Hematopoietic multipotent progenitor cell treated with erythropoietin and hydrocortisone succinate and interleukin-3 and kit ligand, for 6 days (in vitro differentiated cells): ENCODE measurements around the gene IFI27L2.
"Not testable (repeated sequence)": the region's sequence is repeated elsewhere in the genome, so short reads cannot be mapped to it uniquely, and the experiment has no call there.

ENCODE experiments used
- DNase-seq: peaks from one replicate; pipeline ENCODE4 v3.0.0-alpha.2; 2015

IFI27L2 gene, protein sequence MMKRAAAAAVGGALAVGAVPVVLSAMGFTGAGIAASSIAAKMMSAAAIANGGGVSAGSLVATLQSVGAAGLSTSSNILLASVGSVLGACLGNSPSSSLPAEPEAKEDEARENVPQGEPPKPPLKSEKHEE

DNA sequence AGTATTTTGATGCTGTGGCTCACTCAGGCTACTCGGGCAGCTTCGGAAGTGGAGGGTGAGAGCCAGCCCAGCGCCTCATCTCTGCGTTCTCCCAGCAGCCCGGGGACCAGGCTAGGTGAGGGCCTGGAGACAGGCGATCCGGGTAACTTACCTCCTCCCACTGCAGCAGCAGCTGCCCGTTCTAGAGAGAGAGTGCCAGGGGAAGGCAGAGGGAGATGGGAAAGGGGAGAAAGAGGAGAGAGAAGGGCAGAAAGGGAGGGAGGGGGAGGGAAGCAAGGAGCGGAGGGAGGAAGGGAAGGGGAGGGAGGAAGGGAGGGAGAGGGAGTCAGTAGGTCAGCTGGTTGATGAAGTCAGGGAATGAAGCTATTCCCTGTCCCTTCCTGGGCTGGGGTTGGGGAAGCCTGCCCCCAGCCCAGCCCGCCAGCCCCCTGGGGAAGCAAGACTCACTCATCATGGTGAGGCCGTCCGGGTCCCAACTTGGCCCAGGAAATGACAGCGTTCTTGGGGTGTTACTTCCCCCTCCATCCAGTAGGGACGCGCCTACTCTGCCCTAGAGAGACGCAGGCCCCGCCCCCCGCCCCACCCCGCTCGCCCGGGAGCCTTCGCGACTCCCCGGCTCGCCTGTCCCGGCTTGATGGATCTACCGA, at the start of gene IFI27L2:
TSS of gene IFI27L2 (minus strand) at position 494 of the 647 bp plus-strand sequence. CDS start at position 454, 40 bp downstream.
- DNase-seq: peak; percentile 87

DNA sequence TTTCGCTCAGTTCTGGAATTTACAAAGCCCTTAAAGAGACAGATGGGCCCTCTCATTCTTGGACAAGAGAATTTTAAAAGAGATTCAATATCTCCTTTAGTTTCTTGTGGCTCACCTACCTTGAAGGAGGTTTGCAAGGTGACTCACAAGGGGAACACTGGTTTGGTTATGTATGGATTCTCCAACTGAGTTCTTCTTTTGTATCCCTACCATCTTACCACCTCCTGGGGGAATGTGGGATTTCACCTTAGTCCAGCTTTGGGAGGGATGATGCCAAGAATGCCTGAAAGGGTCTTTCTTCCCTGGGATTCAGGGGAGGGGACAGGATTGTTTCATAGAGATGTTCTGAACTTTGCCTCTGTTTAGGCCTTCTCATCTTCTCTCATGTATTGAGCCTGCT, 48.4 kb upstream of the IFI27L2 start:
- no peak for DNase-seq

DNA sequence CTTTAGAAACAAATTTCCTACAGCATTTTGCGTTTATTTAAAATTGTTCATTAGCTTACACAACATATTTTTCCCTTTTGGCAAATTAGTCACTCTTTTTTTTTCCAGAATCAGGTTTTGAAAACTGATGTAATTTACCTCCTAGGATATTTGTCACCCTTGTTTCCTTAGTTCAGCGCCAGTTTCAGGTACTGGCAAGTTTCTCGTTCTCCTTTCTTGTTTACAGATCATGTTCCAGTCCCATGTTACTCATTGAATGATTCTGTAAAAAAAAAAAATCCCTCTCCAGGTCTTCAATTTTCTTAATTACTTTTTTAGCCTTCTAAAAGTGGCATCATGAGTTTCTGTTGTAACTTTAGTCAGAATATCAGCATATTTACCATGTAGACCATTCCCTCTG, 47.4 kb upstream of the IFI27L2 start:
- no peak for DNase-seq

DNA sequence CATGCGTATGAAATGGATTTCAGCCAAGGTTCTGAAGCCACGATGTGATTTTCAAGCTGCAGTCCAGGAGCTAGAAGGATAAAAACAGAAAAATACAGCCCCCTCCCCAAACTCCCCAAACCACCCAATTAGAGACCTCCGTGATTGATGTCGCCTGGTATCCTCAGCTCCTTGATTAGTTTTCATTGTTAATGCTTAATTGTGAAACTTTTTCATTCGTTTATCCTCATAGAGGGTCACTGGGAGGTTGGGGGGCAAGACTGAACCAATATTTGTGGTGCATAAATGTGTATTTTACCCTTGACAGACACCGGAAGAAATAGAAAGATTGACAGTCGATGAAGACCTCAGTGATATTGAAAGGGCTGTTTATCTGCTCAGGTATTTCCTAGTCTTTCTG, 46.3 kb upstream of the IFI27L2 start:
- no peak for DNase-seq

DNA sequence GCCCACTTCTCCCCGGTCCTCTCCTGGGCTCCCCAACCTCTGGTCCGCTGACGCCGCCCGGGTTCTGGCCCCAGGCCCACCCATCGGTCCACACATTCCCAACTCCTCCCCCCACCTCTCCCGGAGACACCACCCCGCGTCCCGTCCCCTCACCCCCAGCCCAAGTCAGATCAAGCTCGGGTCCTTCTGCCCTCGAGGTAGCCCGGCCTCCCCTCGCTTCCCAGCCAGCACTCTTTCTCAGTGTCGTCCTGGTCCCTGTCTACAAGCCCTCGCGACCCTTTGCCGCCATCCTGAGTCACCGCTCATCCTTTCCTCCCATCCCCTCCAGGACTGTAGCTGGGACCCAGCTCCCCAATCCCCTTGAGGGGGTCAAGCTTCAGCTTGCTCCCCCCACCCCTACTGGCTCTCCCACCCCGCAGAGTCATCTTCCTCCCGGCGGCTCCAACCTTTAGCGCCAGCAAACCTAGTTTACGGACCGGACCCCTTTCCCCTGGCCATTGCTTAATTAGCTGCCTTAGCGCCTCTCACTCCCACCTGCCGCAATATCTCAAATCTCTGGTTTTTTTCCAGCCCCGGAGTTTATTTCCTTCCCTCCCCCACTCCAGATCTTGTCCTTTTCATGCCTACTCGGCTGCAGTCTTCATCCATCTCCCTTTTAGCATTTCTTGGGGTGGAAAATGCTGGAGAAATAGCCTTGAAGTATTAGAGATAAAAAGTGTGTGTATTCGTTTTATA, 45.8 kb upstream of the IFI27L2 start:
- DNase-seq: no peak

DNA sequence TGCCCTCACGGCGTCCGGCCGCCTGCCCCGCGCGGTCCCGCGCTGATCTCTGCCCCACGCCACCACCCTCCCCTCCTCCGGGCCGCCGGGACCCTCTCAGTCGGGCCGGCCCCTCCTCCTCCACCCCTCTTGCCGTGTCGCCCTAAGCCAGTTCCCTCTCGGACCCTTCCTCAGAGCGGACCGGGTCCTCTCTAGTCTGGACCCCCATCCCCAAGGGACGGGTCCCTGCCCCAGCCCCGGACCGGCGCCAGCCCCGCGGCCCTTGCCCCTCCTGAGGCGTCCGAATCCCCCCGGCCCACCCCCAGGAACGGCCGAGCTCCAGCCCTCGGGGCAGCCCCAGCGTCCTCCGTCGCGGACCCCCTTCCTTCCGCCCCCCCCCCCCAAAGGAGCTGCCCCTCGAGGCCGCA, 45.2 kb upstream of the IFI27L2 start:
- no peak for DNase-seq

DNA sequence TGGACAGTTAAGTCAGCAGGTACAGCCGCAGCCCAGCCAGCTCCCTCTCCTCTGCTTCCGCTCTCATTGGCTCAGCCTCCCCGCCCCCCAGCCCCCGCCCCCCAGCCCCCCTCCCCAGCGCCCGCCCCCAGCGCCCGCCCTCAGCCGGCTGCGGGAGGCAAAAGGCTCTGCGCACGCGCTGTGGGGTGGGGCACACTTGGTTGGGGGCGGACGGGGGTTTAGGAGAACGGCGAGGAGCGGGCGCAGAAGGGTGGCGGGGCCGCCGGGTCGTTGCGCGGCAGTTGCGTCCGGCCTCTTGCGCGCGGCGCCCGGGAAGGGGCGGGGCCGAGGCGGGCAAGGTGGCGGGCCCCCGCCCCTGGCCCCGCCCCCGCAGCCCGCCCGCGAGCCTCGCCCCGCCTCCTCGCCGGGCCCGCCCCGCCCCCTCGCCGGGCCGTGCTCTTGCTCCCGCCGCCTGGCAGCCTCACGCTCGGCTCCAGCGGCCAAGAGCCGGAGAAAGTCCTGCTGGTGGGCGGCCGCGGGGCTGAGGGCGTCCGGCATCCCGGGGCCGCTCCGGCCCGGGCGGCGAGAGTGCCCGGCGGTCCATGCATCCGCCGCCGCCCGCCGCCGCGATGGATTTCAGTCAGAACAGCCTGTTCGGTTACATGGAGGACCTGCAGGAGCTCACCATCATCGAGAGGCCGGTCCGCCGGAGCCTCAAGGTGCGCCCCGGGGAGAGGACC, 44.6 kb upstream of the IFI27L2 start, which contains the start of gene PPP4R4:
TSS of gene PPP4R4 (plus strand) at position 438 of the 719 bp plus-strand sequence. CDS start at position 582, 144 bp downstream.
- peak; percentile 89 for DNase-seq

DNA sequence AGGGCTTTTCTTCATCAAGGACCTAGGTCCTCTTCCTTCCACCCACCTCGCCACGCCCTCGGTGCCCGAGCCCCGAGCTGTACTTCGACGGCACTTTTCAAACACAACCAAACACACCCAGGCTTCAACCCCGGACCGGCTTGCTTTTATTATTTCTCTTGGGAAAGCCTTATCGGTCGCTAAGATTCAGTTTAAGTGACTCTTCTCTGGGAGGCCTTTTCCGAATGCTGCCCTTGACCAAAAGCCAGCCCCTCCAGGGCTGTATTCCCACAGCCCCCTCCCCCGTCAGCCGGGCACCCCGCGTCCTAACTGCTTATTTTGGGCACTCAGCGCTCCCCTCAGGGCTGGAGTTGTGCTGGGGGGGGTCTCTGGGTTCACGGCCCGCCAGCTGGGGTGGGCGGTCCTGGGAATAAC, 44.1 kb upstream of the IFI27L2 start:
- DNase-seq: peak; percentile 33

DNA sequence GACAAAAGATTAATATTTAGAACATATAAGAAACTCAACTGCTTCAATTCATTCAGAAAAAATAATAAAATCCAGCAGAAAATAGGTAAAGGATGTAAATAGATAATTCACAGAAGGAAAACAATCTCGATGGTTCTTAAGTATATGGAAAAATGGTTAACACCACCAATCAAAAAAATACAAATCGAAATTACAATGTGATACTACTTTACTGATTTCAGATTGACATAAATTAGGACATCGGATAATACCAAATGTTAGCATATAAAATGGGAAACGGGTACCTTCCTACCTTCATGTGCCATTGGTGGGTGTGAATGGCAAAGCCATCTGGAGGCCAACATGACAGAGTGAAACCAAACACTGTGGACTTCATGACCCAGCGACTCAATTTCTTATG, 43.1 kb upstream of the IFI27L2 start:
- DNase-seq: no peak

DNA sequence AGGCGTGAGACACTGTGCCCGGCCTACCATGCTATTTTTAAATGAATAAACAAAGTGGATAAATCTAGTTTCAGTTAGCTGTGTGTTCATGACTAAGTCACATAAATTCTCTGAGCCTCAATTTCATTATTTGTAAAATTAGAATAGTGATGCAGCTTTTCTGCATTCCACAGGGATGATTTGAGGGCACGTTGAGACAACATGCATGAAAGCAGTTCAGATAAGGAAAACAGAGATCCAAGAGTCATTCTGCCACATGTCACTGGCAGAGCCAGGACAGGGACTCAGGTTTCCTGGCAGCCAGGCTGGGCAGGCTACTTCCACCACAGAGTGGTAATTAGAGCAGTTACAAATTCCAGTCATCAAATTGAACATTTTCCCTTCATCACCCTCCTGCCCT, 41.8 kb upstream of the IFI27L2 start:
- DNase-seq: no peak

DNA sequence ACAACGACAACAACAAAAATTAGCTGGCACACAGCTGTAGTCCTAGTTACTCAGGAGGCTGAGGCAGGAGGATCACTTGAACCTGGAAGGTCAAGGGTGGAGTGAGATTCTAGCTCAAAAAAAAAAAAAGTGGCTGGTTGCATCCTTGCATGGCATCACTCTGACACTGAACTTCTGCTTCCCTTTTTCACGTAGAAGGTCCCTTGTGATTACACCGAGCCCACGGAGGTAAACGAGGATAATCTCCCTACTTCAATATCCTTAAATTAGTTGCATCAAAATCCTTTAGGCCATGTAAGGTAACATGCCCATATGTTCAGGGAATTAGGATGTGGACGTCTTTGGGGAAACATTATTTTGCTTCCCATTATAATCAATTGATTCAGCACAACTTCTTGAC, 40.7 kb upstream of the IFI27L2 start:
- no peak for DNase-seq

DNA sequence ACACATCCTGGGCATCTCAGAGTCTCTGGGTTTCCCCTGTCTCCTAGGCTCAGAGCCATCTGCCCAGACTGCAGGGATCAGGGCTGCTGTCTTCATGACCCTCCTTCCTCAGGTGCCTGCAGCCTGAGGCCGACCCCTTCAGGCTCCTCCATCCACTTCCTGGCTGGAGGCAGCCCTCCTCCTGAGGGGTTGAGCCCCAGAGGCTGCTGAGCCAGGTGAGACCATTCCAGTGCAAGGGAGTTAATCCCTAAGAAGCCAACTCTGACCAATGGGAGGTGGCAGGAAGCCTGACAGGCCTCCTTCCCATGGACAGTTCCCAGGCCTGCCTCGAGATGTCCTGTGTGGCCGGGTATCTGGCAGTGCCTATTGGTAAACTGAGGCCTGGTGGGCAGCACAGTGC, 36.3 kb upstream of the IFI27L2 start:
- DNase-seq: no peak

DNA sequence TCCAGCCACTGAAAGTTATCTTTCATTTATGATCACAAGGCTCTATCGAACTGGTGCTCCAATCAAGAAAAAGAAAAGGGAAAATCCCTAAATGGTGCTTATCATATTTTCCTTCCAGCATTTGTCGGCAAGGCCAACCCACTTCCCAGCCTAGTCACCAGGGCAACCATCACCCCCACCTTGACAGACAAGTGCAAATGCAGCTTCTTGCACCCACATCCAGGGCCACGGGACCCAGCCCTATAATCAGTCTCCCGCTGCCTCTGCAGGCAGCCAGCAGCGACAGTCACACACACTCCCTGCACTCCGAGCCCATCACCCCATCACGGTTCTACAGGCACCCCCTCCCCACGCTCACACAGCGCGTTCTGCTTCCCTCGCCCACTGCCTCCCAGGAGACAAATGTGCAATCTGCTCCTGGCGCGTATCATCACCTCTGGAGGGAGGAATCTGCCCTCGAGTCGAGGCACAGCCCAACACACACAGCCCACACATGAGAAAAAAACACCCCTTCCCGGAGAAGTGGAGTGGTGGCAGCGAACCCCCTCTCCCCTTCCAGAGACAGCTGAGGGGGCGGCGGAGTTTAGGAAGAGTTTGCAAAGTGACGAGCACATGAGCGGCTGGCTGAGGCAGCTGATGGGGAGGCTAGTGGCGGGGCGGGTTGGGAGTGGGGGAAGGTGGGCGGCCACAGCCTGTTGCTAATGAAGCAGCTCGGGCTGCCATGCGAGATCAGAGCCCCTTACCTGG, 35.5 kb upstream of the IFI27L2 start:
- no peak for DNase-seq

DNA sequence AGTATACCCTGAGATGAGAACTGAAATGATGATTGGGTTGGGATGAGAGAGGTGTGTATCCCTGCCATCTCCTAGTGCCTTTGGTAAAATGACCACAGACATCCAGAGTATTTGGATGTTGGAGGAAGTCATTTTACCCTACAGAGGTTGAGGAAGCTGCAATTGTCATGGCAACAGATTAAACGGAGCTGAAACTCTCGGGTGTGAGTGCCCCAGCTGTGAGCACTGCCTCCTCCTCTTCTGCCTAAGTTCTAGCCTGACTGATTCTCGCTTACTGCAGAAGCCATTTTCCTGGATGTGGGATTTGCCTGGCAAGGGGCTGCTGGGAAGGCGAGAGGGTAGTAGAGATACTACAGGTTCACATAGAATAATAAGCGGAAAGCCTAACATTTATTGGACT, 34.4 kb upstream of the IFI27L2 start:
- DNase-seq: no peak

DNA sequence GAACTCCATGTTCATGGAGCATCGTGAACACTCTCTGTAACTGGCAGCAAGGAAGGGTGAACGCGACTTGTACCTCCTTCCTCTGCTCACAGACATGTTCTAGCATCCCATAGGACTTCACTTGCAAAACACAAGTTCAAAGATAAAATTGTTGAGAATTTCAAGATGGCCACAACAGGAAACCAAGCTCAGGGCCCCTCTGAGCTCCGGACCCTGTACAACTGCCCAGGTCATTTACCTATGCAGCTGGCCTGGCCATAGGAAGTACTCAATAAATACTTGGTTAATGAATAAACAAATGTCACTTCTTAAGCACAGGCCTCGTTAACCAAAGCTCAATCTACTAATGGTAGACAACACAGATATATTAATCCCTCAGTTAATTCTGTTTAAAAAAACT, 33.1 kb upstream of the IFI27L2 start:
- DNase-seq: no peak

DNA sequence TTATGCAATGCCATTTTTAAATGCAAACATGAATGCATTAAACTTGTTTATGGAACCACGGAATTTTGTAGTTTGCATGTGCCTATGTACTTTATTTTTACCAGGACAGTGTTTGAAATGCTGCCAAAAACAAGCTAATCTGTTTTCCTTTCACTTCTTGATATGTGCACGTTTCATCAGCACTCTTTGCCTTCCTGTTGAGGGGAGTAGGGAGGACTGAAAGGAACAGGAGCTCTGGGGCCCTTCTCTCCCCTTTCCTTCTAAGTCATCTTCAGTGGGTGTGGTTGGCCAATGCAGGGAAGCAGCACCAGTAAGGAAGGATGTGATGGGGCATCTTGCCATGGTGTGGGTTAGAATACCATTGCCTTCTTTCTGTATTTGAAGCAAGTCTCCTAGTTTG, 32.6 kb upstream of the IFI27L2 start:
- DNase-seq: peak; percentile 22

DNA sequence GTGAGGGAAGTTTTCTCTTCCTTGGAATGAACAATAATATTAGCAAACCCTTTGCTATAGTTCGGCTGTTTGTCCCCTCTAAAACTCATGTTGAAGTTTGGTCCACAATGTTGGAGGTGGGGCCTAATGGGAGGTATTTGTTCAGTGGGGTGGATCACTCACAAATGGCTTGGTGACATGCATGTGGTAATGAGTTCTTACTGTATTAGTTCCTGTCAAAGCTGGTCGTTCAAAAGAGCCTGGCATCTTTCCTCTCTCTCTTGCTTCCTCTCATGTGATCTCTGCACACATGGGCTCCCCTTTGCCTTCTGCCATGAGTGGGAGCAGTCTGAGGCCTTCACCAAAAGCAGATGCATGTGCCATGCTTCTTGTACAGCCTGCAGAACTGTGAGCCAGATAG, 31.7 kb upstream of the IFI27L2 start:
- DNase-seq: no peak

DNA sequence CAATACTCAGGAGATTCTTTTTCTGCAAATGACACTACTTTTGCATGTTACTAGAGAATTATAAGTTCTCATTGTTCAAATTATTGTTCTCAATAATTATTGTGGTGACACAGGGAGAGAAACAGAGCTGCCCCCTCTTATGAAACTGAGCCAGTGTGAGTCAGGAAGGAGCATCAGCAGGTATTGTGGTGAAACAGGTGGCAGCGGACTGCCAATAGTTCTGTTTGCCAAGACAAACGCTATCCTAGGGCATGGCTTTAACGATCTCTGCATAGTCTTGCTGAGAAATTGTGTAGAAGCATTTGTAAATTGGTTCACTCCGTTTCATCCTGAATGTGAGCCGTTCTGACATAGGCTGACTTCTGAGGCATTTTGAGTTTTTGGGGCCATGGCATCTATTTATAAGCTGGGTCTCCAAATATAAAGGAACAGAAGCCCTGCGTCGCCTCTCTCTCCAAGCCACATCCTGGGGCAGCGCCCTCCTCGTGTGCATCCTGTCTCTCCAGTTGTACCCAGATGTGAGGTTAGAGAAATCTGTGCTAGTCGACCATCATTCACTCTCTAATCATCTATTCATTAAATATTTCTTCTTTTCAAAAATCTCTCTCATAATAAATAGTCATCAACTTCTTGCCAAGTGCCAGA, 29.0 kb upstream of the IFI27L2 start:
- DNase-seq: no peak

DNA sequence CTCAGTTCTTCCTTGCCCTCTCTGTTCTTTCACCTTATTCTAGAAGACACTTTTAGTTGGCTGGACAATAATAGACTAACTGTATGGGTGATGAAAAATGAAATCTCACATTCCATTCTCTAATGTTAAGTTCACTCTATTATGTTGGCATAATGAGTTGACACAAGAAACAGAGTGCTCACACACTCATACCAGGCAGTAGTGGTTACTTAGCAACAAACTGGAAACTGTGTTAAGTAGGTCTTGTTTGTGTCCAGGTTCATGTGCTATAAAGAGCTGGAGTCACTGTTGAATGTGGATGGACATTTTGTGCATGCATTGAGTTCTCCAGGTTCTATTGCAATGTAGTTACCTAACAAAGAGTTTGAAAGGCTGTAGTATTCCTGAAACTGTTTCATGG, 27.8 kb upstream of the IFI27L2 start:
- no peak for DNase-seq

DNA sequence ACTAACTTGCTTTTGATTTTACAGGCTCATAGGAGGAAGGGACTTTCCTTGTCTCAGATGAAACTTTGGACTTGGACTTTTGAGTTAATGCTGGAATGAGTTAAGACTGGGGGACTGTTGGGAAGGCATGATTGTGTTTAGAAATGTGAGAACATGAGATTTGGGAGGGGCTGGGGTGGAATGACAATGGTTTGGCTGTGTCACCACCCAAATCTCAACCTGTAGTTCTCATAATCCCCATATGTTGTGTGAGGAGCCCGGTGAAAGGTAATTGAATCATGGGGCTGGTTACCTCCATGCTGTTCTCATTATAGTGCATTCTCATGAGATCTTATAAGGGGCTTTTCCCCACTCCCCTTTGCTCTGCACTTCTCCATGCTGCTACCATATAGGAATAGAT, 26.7 kb upstream of the IFI27L2 start:
- not testable (repeated sequence) for DNase-seq

DNA sequence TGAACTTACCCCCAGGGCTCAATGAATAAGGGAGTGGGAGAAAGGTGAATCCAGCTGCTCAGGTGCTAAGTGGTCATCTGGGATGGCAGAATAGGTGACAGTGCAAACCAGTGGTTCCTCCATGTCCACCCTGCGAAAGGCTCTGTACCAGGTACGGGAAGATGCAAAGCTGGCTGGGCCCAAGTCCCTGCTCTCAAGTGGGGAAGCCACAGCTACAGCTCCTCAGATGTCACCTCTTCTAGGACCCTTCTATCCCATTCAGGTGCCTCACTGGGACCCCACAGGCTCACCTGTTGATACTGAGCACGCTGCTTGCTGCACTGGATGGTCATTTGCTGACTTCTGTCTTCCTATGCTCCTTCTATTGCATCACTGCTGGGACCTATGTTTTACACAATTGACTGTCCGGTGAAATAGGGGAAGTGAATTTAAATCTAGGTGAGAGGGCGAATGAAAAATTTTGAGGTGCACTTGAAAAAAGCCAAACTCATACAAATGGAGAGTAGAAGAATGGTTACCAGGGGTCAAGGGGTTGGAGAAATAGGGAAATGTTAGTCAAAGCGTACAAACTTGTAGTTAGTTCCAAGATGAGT, 24.4 kb upstream of the IFI27L2 start:
- DNase-seq: no peak

DNA sequence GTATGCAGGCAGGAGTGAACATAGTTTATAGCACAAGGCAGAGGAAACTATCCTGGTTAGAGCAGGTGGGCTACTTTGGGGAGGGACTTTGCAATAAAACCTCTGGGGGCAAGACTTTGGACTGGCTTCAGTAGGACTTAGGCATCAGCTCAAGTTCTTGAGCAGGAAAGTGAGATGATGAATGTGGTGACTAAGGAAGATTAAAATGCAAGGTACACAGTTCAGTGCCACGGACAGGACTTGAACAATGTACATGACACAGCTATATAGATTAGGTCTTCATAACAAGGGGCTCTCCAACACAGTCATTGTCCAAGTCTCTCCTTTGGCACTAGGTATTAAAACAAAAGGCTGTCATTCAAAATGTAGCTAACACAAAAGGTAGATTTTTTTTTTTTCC, 23.3 kb upstream of the IFI27L2 start:
- no peak for DNase-seq
